AG09309 (cell line): ENCODE results near the gene LAIR2.

Experiments
- DNase-seq: peaks from one replicate; pipeline ENCODE4 v3.0.0-alpha.2; 2010; ENCODE audit warnings: low read depth
- H3K4me3 ChIP-seq: 2 replicates; pipeline ENCODE4 v1.5.1; 2011; ENCODE audit warnings: mild to moderate bottlenecking, low read depth, low read length, moderate library complexity; ENCODE audit not compliant: control insufficient read depth
- CTCF ChIP-seq: IDR thresholded peaks from 2 replicates; pipeline ENCODE4 v1.5.1; 2011; ENCODE audit warnings: mild to moderate bottlenecking, low read depth, low read length, inconsistent platforms; ENCODE audit not compliant: insufficient read depth, control insufficient read depth; ENCODE audit errors: missing control alignments

The LAIR2 gene

DNA sequence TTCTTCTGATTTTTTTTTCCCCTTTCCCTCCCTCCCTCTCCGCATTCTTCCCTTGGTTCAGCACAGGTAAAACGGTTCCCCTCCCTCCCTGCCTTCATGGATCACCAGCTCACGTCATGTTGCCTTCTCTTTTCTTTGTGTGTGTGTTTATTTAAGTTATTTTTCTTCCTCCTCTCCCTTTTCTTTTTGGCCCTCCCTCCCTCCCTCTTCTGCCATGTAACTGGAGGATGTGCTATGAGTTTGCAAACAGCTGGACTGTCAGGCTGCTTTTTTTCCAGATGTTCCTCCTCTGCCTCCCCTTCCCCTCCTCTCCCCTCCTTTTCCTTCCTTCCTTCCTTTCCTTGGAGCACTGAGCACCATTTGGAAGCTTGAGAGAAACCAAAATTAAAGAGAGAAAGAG is 41.0 kb upstream of the LAIR2 start:
- no peak for TF ChIP-seq CTCF
- H3K4me3 ChIP-seq, result no peak overlapping the region
- DNase-seq, result no peak

GRCh38 chr19:54462047-54462654 is 40.5 kb upstream of the LAIR2 start:
- no peak for TF ChIP-seq CTCF
- peak overlapping the region; percentile 58 for H3K4me3 ChIP-seq
- DNase-seq, result no peak

DNA sequence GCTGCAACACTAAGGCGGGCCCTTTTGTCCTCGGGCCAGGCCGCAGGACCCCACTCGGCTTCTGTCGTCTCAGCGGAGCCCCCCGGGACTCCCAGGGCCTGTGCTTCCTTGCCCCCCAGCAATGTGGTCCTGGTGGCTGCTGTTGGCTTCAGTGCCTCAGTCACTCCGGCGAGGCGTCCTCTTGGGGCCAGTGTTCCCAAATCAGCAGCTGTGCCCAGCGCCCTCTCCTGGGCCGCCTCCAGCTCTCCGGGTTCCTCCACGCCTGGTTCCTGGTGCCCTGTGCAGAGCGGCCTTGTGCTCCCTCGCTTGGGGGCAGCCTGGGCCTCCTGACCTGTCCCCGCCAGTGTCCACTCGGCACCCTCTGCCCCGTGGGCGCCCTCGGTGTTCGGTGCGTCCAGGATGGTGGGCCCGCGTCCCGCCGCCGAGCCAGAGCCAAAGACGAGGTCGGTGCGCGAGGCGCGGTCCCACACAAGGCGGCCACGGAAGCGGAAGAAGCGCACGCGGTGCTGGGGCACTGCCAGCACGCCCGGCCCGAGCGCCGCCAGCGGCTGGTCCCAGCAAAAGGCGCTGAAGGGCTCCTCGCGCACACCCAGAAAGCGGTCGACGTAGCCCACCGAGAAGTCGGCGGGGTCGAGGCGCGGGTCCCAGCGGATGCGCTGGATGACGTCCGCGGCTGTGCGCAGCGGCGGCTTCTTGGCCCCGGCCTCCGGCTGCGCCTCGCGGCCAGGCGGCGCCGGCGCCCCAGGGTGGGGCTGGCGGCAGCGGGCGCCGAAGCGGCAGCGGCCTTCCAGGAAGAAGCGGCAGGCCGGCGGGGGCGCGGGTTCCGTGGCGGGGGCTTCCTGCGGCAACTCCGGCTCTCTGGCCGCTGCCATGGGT is 39.7 kb upstream of the LAIR2 start:
- TF ChIP-seq CTCF, result peak; percentile 38
- DNase-seq, result no peak
- peak overlapping the region; percentile 58 for H3K4me3 ChIP-seq

- peak within 1 kb of the TSS; percentile 58 for H3K4me3 ChIP-seq
- TF ChIP-seq CTCF, result no peak
- DNase-seq, result peak; percentile 94
Observed at GRCh38 chr19:54463531-54464043, 39.0 kb upstream of the LAIR2 start, which contains the start of gene LENG9. Gene LENG9, minus strand, starts transcription at chr19:54463778. Its CDS starts 252 bp downstream, at chr19:54463526.

- no peak for DNase-seq
- H3K4me3 ChIP-seq, result peak overlapping the region; percentile 58
- TF ChIP-seq CTCF, result no peak
Observed at GRCh38 chr19:54464044-54464629, 38.5 kb upstream of the LAIR2 start.

- H3K4me3 ChIP-seq, result peak overlapping the region; percentile 58
- TF ChIP-seq CTCF, result no peak
- DNase-seq, result no peak
Observed at GRCh38 chr19:54464630-54465425, 37.8 kb upstream of the LAIR2 start.
